WTC11 (cell line): ENCODE results near the gene MOB3A. TPM values are rescaled to one million over a fixed set of nuclear protein-coding genes. Genes with fewer than 3 reads are reported as not detected.
A peak's percentile ranks its signal among the peaks of the same experiment; 100 is the strongest.

ENCODE experiments used
- CREB1 ChIP-seq: sonication (generic); formaldehyde crosslinking; IDR thresholded peaks from 2 replicates; pipeline ENCODE4 v1.8.0; 2023; ENCODE audit warnings: mild to moderate bottlenecking, missing genetic modification reagents
- ELF4 ChIP-seq: sonication (generic); formaldehyde crosslinking; IDR thresholded peaks from 2 replicates; pipeline ENCODE4 v1.8.1; 2022; ENCODE audit warnings: low read depth, mild to moderate bottlenecking, moderate library complexity, missing genetic modification reagents
- FOXP1 ChIP-seq: sonication (generic); formaldehyde crosslinking; IDR thresholded peaks from 2 replicates; pipeline ENCODE4 v1.8.0; 2022; ENCODE audit warnings: missing genetic modification reagents, mild to moderate bottlenecking, moderate library complexity, borderline replicate concordance
- GRHL2 ChIP-seq: fragments of 250-450 bp; sonication (Bioruptor Pico); IDR thresholded peaks from 2 replicates; pipeline ENCODE4 v1.8.0; 2022; ENCODE audit warnings: mild to moderate bottlenecking, moderate library complexity; ENCODE audit not compliant: insufficient replicate concordance, severe bottlenecking
- HMGA2 ChIP-seq: fragments of 250-450 bp; sonication (Bioruptor Pico); IDR thresholded peaks from 2 replicates; pipeline ENCODE4 v1.4.0; 2021; ENCODE audit warnings: mild to moderate bottlenecking, moderate library complexity
- MYBL2 ChIP-seq: sonication (generic); formaldehyde crosslinking; IDR thresholded peaks from 2 replicates; pipeline ENCODE4 v1.8.1; 2023; ENCODE audit warnings: mild to moderate bottlenecking, moderate library complexity, missing genetic modification reagents
- NFE2L1 ChIP-seq: sonication (generic); formaldehyde crosslinking; IDR thresholded peaks from 2 replicates; pipeline ENCODE4 v1.8.1; 2023; ENCODE audit warnings: missing genetic modification reagents
- NFYB ChIP-seq: sonication (generic); formaldehyde crosslinking; conservative IDR thresholded peaks from 2 replicates; pipeline ENCODE4 v1.8.0; 2022; ENCODE audit warnings: low read depth, missing genetic modification reagents
- RELA ChIP-seq: sonication (generic); formaldehyde crosslinking; IDR thresholded peaks from 2 replicates; pipeline ENCODE4 v1.8.1; 2022; ENCODE audit warnings: missing genetic modification reagents, mild to moderate bottlenecking, borderline replicate concordance
- TCF7 ChIP-seq: sonication (generic); formaldehyde crosslinking; IDR thresholded peaks from 2 replicates; pipeline ENCODE4 v1.8.0; 2022; ENCODE audit warnings: mild to moderate bottlenecking, low read depth, missing genetic modification reagents, moderate library complexity
- ZNF121 ChIP-seq: sonication (generic); formaldehyde crosslinking; IDR thresholded peaks from 2 replicates; pipeline ENCODE4 v1.8.0; 2023; ENCODE audit warnings: missing genetic modification reagents
- ZNF232 ChIP-seq: sonication (generic); formaldehyde crosslinking; IDR thresholded peaks from 2 replicates; pipeline ENCODE4 v1.8.0; 2022; ENCODE audit warnings: mild to moderate bottlenecking, missing genetic modification reagents
- ZNF396 ChIP-seq: fragments of 250-450 bp; sonication (Bioruptor Pico); IDR thresholded peaks from 2 replicates; pipeline ENCODE4 v1.8.0; 2021; ENCODE audit warnings: mild to moderate bottlenecking, moderate library complexity, borderline replicate concordance
- total RNA-seq: library from RNA; stranded (reverse); gene quantifications from 3 replicates; pipeline ENCODE4 v1.2.3, GENCODE V29; 2021
- TF ChIP-seq, protein P1 (sequence below): sonication (generic); formaldehyde crosslinking; IDR thresholded peaks from 2 replicates; pipeline ENCODE4 v1.8.1; 2023; ENCODE audit warnings: mild to moderate bottlenecking, missing genetic modification reagents
- TF ChIP-seq, protein P2 (sequence below): sonication (generic); formaldehyde crosslinking; IDR thresholded peaks from 2 replicates; pipeline ENCODE4 v1.8.0; 2022; ENCODE audit warnings: mild to moderate bottlenecking, missing genetic modification reagents
- TF ChIP-seq, protein P3 (sequence below): sonication (generic); formaldehyde crosslinking; IDR thresholded peaks from 2 replicates; pipeline ENCODE4 v1.8.1; 2023; ENCODE audit warnings: mild to moderate bottlenecking, missing genetic modification reagents
- TF ChIP-seq, protein P4 (sequence below): sonication (generic); formaldehyde crosslinking; IDR thresholded peaks from 2 replicates; pipeline ENCODE4 v1.8.1; 2023; ENCODE audit warnings: mild to moderate bottlenecking, missing genetic modification reagents, moderate library complexity
- TF ChIP-seq, protein P5 (sequence below): sonication (generic); formaldehyde crosslinking; IDR thresholded peaks from 2 replicates; pipeline ENCODE4 v1.8.1; 2022; ENCODE audit warnings: missing genetic modification reagents, borderline replicate concordance
- TF ChIP-seq, protein P6 (sequence below): sonication (generic); formaldehyde crosslinking; IDR thresholded peaks from 2 replicates; pipeline ENCODE4 v1.8.0; 2023; ENCODE audit warnings: mild to moderate bottlenecking, missing genetic modification reagents
- TF ChIP-seq, protein P7 (sequence below): fragments of 250-450 bp; sonication (Bioruptor Pico); IDR thresholded peaks from 2 replicates; pipeline ENCODE4 v1.8.0; 2021; ENCODE audit warnings: mild to moderate bottlenecking

Gene MOB3A
- total RNA-seq, 1 experiment from 2014 or later, result 8.1 TPM

DNA sequence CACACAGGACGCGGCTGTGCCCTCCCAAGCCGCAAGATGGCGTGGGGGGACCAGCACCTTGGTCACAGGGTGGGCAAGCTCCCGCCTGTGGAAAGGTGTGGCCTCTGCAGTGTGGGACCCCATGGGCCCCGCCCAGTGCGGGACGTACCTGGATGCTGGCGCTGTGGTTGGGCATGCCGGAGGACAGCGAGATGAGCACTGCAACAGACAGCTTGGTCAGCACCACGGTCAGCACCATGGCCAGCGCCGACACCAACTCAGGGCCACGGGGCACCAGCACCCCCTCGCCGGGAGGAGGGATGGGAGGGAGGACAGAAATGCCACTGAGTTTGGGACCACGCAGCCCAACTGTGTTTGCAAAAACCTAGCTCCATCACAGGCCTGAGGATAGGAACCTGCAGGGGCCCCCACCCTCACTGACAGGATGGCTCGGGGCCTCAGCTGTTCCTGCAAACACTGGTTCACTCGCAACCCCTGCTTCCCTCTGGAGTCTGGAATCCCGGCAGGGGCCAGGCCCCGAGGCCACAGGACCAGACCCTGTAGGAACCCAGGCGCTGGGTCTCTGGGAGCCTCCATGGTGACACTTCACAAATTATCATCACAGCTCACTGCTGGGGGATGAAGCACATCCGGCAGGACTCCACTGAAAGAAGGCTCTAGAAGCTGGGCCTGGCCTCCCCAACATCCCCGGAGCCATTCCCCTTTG is 27.7 kb upstream of the MOB3A start (continued):
- TF ChIP-seq, protein P1, sequence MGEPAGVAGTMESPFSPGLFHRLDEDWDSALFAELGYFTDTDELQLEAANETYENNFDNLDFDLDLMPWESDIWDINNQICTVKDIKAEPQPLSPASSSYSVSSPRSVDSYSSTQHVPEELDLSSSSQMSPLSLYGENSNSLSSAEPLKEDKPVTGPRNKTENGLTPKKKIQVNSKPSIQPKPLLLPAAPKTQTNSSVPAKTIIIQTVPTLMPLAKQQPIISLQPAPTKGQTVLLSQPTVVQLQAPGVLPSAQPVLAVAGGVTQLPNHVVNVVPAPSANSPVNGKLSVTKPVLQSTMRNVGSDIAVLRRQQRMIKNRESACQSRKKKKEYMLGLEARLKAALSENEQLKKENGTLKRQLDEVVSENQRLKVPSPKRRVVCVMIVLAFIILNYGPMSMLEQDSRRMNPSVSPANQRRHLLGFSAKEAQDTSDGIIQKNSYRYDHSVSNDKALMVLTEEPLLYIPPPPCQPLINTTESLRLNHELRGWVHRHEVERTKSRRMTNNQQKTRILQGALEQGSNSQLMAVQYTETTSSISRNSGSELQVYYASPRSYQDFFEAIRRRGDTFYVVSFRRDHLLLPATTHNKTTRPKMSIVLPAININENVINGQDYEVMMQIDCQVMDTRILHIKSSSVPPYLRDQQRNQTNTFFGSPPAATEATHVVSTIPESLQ (CRISPR knock-in tag), result no peak
- TF ChIP-seq, protein P2, sequence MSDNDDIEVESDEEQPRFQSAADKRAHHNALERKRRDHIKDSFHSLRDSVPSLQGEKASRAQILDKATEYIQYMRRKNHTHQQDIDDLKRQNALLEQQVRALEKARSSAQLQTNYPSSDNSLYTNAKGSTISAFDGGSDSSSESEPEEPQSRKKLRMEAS, result no peak; the same call in 1 of the 2 replicates
- TF ChIP-seq FOXP1 (CRISPR knock-in tag) (peak; percentile 91), CREB1 (CRISPR knock-in tag) (0 out of 2 replicates have a peak, but pooled peaks have one; percentile 32), HMGA2 (CRISPR knock-in tag) (no peak), NFYB (no peak; the same call in 1 of the 2 replicates), NFE2L1 (peak; percentile 88), MYBL2 (CRISPR knock-in tag) (peak; percentile 44; the same call in 1 of the 2 replicates), ZNF232 (0 out of 2 replicates have a peak, but pooled peaks have one; percentile 23), TCF7 (CRISPR knock-in tag) (peak; percentile 87), GRHL2 (CRISPR knock-in tag) (no peak), ELF4 (no peak), RELA (CRISPR knock-in tag) (peak; percentile 77; the same call in 1 of the 2 replicates), ZNF396 (CRISPR knock-in tag) (no peak), ZNF121 (CRISPR knock-in tag) (no peak)
- TF ChIP-seq, protein P3, sequence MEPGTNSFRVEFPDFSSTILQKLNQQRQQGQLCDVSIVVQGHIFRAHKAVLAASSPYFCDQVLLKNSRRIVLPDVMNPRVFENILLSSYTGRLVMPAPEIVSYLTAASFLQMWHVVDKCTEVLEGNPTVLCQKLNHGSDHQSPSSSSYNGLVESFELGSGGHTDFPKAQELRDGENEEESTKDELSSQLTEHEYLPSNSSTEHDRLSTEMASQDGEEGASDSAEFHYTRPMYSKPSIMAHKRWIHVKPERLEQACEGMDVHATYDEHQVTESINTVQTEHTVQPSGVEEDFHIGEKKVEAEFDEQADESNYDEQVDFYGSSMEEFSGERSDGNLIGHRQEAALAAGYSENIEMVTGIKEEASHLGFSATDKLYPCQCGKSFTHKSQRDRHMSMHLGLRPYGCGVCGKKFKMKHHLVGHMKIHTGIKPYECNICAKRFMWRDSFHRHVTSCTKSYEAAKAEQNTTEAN, result no peak
- TF ChIP-seq, protein P4, sequence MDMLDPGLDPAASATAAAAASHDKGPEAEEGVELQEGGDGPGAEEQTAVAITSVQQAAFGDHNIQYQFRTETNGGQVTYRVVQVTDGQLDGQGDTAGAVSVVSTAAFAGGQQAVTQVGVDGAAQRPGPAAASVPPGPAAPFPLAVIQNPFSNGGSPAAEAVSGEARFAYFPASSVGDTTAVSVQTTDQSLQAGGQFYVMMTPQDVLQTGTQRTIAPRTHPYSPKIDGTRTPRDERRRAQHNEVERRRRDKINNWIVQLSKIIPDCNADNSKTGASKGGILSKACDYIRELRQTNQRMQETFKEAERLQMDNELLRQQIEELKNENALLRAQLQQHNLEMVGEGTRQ (CRISPR knock-in tag), result no peak
- TF ChIP-seq, protein P5, sequence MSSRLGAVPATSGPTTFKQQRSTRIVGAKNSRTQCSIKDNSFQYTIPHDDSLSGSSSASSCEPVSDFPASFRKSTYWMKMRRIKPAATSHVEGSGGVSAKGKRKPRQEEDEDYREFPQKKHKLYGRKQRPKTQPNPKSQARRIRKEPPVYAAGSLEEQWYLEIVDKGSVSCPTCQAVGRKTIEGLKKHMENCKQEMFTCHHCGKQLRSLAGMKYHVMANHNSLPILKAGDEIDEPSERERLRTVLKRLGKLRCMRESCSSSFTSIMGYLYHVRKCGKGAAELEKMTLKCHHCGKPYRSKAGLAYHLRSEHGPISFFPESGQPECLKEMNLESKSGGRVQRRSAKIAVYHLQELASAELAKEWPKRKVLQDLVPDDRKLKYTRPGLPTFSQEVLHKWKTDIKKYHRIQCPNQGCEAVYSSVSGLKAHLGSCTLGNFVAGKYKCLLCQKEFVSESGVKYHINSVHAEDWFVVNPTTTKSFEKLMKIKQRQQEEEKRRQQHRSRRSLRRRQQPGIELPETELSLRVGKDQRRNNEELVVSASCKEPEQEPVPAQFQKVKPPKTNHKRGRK (CRISPR knock-in tag), result no peak
- TF ChIP-seq, protein P6, sequence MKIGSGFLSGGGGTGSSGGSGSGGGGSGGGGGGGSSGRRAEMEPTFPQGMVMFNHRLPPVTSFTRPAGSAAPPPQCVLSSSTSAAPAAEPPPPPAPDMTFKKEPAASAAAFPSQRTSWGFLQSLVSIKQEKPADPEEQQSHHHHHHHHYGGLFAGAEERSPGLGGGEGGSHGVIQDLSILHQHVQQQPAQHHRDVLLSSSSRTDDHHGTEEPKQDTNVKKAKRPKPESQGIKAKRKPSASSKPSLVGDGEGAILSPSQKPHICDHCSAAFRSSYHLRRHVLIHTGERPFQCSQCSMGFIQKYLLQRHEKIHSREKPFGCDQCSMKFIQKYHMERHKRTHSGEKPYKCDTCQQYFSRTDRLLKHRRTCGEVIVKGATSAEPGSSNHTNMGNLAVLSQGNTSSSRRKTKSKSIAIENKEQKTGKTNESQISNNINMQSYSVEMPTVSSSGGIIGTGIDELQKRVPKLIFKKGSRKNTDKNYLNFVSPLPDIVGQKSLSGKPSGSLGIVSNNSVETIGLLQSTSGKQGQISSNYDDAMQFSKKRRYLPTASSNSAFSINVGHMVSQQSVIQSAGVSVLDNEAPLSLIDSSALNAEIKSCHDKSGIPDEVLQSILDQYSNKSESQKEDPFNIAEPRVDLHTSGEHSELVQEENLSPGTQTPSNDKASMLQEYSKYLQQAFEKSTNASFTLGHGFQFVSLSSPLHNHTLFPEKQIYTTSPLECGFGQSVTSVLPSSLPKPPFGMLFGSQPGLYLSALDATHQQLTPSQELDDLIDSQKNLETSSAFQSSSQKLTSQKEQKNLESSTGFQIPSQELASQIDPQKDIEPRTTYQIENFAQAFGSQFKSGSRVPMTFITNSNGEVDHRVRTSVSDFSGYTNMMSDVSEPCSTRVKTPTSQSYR (CRISPR knock-in tag), result no peak
- TF ChIP-seq, protein P7, sequence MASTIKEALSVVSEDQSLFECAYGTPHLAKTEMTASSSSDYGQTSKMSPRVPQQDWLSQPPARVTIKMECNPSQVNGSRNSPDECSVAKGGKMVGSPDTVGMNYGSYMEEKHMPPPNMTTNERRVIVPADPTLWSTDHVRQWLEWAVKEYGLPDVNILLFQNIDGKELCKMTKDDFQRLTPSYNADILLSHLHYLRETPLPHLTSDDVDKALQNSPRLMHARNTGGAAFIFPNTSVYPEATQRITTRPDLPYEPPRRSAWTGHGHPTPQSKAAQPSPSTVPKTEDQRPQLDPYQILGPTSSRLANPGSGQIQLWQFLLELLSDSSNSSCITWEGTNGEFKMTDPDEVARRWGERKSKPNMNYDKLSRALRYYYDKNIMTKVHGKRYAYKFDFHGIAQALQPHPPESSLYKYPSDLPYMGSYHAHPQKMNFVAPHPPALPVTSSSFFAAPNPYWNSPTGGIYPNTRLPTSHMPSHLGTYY (CRISPR knock-in tag), result no peak
